ENCODE results near the gene CUL9. TPM values are rescaled to one million over a fixed set of nuclear protein-coding genes. Genes with fewer than 3 reads are reported as not detected.
A peak's percentile ranks its signal among the peaks of the same experiment; 100 is the strongest.

The CUL9 gene
- total RNA-seq, 3 donors from 2014 or later: 35.9 to 46.9 (median 44.3) TPM

GRCh38 chr6:43260791-43261190 lies 78.8 kb downstream of the CUL9 start:
- ATAC-seq: no peak
- no peaks in the 10 kb centered on the region for H3K9me3 ChIP-seq
- intact Hi-C loops (cut with DNase I, micrococcal nuclease): loop anchor here (5.0 to 10.0 kb wide), 2 partner anchors 74 to 77 kb away; no protein-coding TSS in a partner anchor
- TF ChIP-seq CTCF (IDR thresholded peaks at IDR 0.05): no peak
- no peaks in the 10 kb centered on the region for H3K36me3 ChIP-seq (ENCODE audit: low read depth)
- no peak for DNase-seq
- no peaks in the 10 kb centered on the region for H3K4me1 ChIP-seq (ENCODE audit: low read depth)
- H3K4me3 ChIP-seq: no peak overlapping the region

GRCh38 chr6:43261198-43261597 lies 79.2 kb downstream of the CUL9 start:
- DNase-seq: no peak
- intact Hi-C loops (cut with DNase I, micrococcal nuclease): loop anchor here (5.0 to 10.0 kb wide), 2 partner anchors 74 to 76 kb away; no protein-coding TSS in a partner anchor
- H3K9me3 ChIP-seq: no peaks in the 10 kb centered on the region
- no peak for ATAC-seq
- TF ChIP-seq CTCF (IDR thresholded peaks at IDR 0.05): no peak
- no peak overlapping the region for H3K4me3 ChIP-seq
- no peaks in the 10 kb centered on the region for H3K36me3 ChIP-seq (ENCODE audit: low read depth)
- H3K4me1 ChIP-seq (ENCODE audit: low read depth): no peaks in the 10 kb centered on the region

GRCh38 chr6:43262000-43262779 lies 80.2 kb downstream of the CUL9 start:
- TF ChIP-seq CTCF (IDR thresholded peaks at IDR 0.05): no peak
- intact Hi-C loops (cut with DNase I, micrococcal nuclease): loop anchor here (5.0 to 10.0 kb wide), 2 partner anchors 73 to 75 kb away; no protein-coding TSS in a partner anchor
- ATAC-seq: peak; percentile 52
- no peaks in the 10 kb centered on the region for H3K9me3 ChIP-seq
- no peaks in the 10 kb centered on the region for H3K36me3 ChIP-seq (ENCODE audit: low read depth)
- no peak overlapping the region for H3K4me3 ChIP-seq
- peak in 1 of 3 donors; percentile 54 for DNase-seq
- H3K4me1 ChIP-seq (ENCODE audit: low read depth): peaks cover 1% of the 10 kb centered on the region

GRCh38 chr6:43262780-43263313 lies 80.9 kb downstream of the CUL9 start:
- intact Hi-C loops (cut with DNase I, micrococcal nuclease): loop anchor here (5.0 to 10.0 kb wide), 2 partner anchors 72 to 74 kb away; no protein-coding TSS in a partner anchor
- no peak for ATAC-seq
- no peaks in the 10 kb centered on the region for H3K36me3 ChIP-seq (ENCODE audit: low read depth)
- no peak overlapping the region for H3K4me3 ChIP-seq
- no peak for TF ChIP-seq CTCF (IDR thresholded peaks at IDR 0.05)
- peaks cover 8% of the 10 kb centered on the region for H3K4me1 ChIP-seq (ENCODE audit: low read depth)
- DNase-seq: peak in 2 of 3 donors; percentile 33 to 58
- no peaks in the 10 kb centered on the region for H3K9me3 ChIP-seq

GRCh38 chr6:43263314-43264178 lies 81.5 kb downstream of the CUL9 start:
- Histone ChIP-seq H3K36me3 (ENCODE audit: low read depth) (no peaks in the 10 kb centered on the region), H3K4me3 (no peak overlapping the region), H3K4me1 (ENCODE audit: low read depth) (peaks cover 15% of the 10 kb centered on the region), H3K9me3 (no peaks in the 10 kb centered on the region)
- DNase-seq: peak; percentile 81 to 91 (median 87)
- peak; percentile 78 for TF ChIP-seq CTCF (IDR thresholded peaks at IDR 0.05)
- peak; percentile 87 for ATAC-seq
- intact Hi-C loops (cut with DNase I, micrococcal nuclease): loop anchor here (5.0 to 10.0 kb wide), 2 partner anchors 71 to 74 kb away; no protein-coding TSS in a partner anchor

All from mucosa of descending colon (tissue), 3 donors.